ENCODE measurements around the gene PAX6.

PAX6 gene

GRCh38 chr11:31810779-31811647 lies at the start of gene PAX6:
Gene PAX6, minus strand, starts transcription at chr11:31811322. Its CDS starts 4,911 bp downstream, at chr11:31806411.
- intact Hi-C loops (cut with DNase I) = no loop called here
- DNase-seq = peak in 9 of 10 donors; percentile 49 to 93 (median 75)

GRCh38 chr11:31860391-31860790 lies 49.3 kb upstream of the PAX6 start:
- no peak for DNase-seq
- intact Hi-C loops (cut with DNase I) = no loop called here

- DNase-seq = no peak
- intact Hi-C loops (cut with DNase I) = no loop called here
These were observed 45.1 kb upstream of the PAX6 start for GRCh38 chr11:31856248-31856647.

- DNase-seq = no peak
- intact Hi-C loops (cut with DNase I) = no loop called here
These were observed 44.3 kb upstream of the PAX6 start for GRCh38 chr11:31855466-31855865.

- intact Hi-C loops (cut with DNase I) = no loop called here
- DNase-seq = no peak
These were observed 39.2 kb upstream of the PAX6 start for GRCh38 chr11:31850365-31850764.

GRCh38 chr11:31847761-31848160 lies 36.6 kb upstream of the PAX6 start:
- DNase-seq = no peak
- intact Hi-C loops (cut with DNase I) = no loop called here

GRCh38 chr11:31845331-31845730 lies 34.2 kb upstream of the PAX6 start:
- intact Hi-C loops (cut with DNase I) = no loop called here
- DNase-seq = no peak

- intact Hi-C loops (cut with DNase I) = no loop called here
- no peak for DNase-seq
These were observed 33.2 kb upstream of the PAX6 start for GRCh38 chr11:31844351-31844750.

GRCh38 chr11:31841435-31841834 lies 30.3 kb upstream of the PAX6 start:
- no peak for DNase-seq
- intact Hi-C loops (cut with DNase I) = no loop called here

- intact Hi-C loops (cut with DNase I) = no loop called here
These were observed 23.1 kb upstream of the PAX6 start for GRCh38 chr11:31834237-31834636.

GRCh38 chr11:31830406-31830805 lies 19.3 kb upstream of the PAX6 start:
- DNase-seq = no peak
- intact Hi-C loops (cut with DNase I) = no loop called here

More at GRCh38 chr11:31834237-31834636, 23.1 kb upstream of the PAX6 start:
- no peak for DNase-seq

GRCh38 chr11:31828217-31828616 lies 17.1 kb upstream of the PAX6 start:
- DNase-seq = no peak
- intact Hi-C loops (cut with DNase I) = no loop called here

- no peak for DNase-seq
- intact Hi-C loops (cut with DNase I) = no loop called here
These were observed 16.5 kb upstream of the PAX6 start for GRCh38 chr11:31827455-31828206.

GRCh38 chr11:31826536-31827438 lies 15.7 kb upstream of the PAX6 start:
- DNase-seq = peak in 1 of 10 donors; percentile 69
- intact Hi-C loops (cut with DNase I) = no loop called here

GRCh38 chr11:31825838-31826484 lies 14.8 kb upstream of the PAX6 start:
- DNase-seq = peak in 1 of 10 donors; percentile 61
- intact Hi-C loops (cut with DNase I) = no loop called here

- peak in 1 of 10 donors; percentile 57 for DNase-seq
- intact Hi-C loops (cut with DNase I) = no loop called here
These were observed 14.0 kb upstream of the PAX6 start for GRCh38 chr11:31824879-31825837.

GRCh38 chr11:31824332-31824878 lies 13.3 kb upstream of the PAX6 start:
- intact Hi-C loops (cut with DNase I) = no loop called here

GRCh38 chr11:31823644-31824331 lies 12.7 kb upstream of the PAX6 start:
- peak in 1 of 10 donors; percentile 61 for DNase-seq
- intact Hi-C loops (cut with DNase I) = no loop called here

More at GRCh38 chr11:31824332-31824878, 13.3 kb upstream of the PAX6 start:
- DNase-seq = no peak
